HG02852 (cell line): ENCODE measurements around the gene SPIC.
"Not testable (repeated sequence)": the region's sequence is repeated elsewhere in the genome, so short reads cannot be mapped to it uniquely, and the experiment has no call there.

ENCODE experiments used
- ATAC-seq: cut with Tn5 transposase; IDR thresholded peaks from one replicate; pipeline ENCODE4 v1.9.1; 2021; ENCODE audit warnings: mild to moderate bottlenecking, moderate library complexity; ENCODE audit not compliant: unreplicated experiment

Gene SPIC

GRCh38 chr12:101474711-101475386 lies at the start of gene SPIC:
TSS of gene SPIC (plus strand) at chr12:101475336. CDS start at chr12:101476905, 1,569 bp downstream.
- ATAC-seq, result no peak

DNA sequence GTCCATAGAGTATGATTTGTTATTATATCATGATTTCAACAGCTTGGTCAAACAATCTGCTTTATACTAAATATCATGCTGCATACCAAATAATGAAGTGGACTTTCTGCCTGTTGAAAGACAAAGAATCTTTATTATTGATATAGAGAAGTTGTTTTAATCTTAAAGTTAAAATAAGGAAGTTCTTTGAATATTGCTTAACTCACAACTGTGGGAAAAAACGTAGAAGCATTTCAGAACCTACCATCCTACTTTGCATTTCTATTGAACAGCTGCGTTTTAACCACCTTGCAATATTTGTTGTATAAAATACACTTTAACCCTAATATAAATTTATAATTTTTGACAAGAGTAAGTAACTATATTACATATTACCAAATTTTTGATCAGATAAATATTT lies 44.7 kb upstream of the SPIC start:
- ATAC-seq, result no peak

DNA sequence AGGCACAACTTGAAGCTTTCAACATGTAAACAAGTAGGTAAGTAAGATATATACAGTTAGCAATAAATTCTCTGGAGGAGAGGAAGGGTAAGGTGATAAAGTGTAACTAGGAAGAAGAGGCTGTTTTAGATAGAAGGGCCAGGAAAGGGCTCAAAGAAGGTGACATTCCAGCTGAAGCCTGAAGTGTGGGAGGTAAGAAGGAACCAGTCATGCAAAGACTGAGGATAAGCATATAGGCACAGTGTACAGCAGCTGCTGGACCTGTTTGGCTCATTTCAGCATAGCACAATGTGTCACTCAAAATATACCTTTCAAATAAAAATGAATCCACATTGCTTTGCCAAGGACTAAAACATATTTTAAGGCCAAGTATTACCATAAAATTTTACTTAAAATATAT lies 39.0 kb upstream of the SPIC start:
- no peak for ATAC-seq

- no peak for ATAC-seq
Measured at GRCh38 chr12:101439236-101439635, 35.9 kb upstream of the SPIC start.

DNA sequence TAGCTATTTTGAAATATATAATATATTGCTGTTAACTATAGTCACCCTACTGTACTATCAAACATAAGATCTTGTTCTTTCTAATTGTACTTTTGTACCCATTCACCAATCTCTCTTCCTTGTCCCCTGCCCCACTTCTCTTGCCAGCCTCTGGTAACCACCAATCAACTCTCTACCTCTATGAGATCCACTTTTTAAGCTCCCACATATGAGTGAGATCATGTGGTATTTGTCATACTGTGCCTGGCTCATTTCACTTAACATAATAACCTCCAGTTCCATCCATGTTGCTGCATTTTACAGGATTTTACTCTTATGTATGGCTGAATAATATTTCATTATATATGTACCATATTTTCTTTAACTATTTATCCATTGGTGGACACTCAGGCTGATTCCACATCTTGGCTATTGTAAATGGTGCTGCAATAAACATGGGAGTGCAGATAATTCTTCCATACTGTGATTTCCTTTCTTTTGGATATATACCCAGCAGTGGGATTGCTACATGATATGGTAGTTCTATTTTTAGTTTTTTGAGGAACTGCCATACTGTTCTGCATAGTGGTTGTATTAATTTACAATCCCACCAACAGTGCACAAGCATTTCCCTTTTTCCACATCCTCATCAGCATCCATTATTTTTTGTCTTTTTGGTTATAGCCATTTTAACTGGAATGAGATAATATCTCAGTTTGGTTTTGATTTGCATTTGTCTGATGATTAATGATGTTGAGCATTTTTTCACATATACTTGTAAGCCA lies 33.5 kb upstream of the SPIC start:
- no peak for ATAC-seq

DNA sequence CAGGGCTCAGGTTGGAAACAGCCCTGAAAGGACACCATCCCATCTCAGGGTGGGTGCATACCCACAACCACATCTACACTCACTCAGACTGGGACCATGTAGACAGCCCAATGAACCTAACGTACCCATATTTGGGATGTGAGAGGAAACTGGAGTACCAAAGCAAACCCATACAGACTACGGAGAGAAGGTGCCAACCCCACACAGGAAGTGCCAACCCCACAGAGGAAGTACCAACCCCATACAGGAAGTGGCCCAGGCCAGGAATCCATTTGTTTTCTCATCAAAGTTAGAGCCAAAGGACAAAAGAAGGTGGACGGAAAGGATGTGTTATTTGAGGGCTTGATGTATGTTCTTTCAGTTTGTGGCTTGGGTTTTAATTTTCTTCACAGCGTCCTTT lies 19.5 kb upstream of the SPIC start:
- ATAC-seq, result no peak

- no peak for ATAC-seq
Measured at GRCh38 chr12:101459642-101460346, 15.3 kb upstream of the SPIC start.

DNA sequence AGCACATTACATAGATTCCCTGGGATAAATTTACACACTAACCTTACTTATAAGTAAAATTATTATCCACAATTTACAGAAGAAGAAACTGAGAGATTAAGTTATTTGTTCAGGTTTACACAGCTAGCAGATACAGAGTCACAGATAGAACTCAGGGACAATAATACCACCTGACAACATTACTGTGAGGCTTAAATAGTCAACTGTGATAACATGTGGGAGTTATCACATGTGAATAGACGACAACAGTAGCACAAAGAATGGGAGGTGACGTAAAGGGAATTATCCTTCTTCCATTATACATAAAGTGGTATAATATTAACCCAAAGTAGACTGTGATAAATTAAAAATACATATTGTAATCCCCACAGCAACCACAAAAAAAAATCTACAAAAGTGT lies 6.2 kb upstream of the SPIC start:
- ATAC-seq, result no peak

DNA sequence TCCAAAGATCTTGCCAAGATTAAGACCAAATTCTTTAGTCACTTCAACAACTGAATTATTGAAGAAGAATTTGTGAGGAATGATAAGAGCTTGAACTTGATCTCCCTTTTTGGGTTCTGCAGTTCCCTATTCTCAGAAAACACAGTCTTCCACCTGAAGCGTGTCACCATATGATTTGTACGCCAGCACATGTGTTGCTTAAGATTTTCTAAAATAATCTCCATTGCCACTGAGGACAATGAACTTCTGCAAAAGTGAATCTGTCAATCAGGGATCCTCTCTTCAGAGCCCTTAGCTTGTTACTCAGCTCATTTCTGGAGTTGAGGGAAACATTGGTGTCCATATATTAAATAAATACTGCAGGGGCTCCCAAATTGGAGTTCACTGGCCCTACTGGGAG lies 4.2 kb upstream of the SPIC start:
- ATAC-seq, result no peak

DNA sequence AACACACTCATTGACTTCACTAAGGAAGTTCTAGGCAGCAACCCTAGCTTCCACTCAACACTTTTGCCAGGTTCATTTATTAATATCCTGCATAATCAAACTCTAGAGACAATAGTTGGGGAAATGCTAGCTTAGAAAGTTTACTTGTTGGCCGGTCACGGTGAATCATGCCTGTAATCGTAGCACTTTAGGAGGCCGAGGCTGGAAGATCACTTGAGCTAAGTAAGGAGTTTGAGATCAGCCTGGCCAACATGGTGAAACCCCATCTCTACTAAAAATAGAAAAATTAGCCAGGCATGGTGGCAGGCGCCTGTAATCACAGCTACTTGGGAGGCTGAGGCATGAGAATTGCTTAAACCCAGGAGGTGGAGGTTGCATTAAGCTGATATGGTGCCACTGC lies 3.3 kb upstream of the SPIC start:
- not testable (repeated sequence) for ATAC-seq

DNA sequence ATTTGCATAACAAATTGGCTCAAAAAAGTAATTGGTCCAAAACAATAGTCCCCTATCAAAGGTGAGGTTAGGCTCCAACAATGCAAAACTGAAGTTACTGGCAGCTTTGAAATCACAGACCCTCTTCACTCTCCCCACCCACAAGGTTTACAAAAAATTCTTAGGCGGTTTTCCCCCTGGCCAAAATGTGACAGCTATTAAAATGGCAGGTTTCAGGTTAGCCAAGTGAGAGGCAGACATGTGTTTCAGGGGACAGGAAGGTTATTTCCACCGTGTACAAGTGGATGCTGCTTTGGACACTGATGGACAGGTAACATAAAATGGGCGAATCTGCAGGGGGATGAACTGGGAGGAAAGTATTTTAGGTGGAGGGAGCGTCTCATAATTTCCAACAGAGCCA lies 888 bp upstream of the SPIC start:
- no peak for ATAC-seq

DNA sequence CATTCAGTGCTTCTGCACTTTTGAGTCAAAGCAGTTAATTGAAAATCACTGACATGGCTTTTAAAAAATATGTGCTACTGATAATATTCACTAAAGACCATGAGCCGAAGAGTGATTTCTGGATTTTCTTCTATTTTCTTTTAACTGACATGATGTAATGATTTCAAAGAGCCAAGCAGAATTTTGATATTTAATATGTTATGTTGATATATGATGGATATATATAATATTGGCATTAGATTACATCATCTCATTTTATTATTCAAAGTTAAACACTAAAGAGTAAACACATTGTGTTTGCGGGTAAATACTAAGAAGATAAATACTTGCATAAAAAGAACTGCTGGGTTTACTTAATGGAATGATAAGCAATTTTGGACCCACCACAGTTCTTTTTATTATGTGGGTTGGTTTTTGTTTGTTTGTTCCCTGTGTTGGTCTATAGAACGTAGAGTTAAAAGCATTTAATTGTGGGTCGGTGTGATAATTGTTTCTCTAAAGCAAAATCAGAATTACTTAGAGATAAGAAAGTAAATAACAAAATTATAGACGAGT lies 692 bp downstream of the SPIC start:
- no peak for ATAC-seq

DNA sequence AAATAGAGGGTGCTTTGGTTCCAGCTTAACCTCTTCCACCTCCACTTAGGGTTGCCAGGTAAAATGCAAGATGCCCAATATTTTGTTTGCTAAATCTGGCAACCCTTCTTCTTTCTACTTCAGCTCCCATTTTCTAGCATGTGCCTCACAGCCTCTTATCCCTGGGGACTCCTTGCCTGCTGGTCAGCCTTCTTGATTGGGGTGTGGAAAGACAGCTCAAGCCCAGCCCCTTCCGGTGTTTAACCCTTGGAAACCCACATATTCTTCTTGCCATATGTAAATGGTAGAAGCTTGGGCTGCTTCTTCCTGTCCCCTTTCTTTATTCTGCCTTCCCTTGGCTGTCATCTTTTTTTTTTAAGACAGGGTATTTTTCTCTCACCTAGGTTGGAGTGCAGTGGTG lies 5.7 kb downstream of the SPIC start:
- ATAC-seq, result no peak

- ATAC-seq, result no peak
Measured at GRCh38 chr12:101485021-101485420, 9.9 kb downstream of the SPIC start.

GRCh38 chr12:101488469-101488868 lies 13.3 kb downstream of the SPIC start:
- no peak for ATAC-seq

GRCh38 chr12:101490286-101490920 lies 15.3 kb downstream of the SPIC start:
- ATAC-seq, result no peak

- ATAC-seq, result no peak
Measured at GRCh38 chr12:101491329-101491728, 16.2 kb downstream of the SPIC start.

DNA sequence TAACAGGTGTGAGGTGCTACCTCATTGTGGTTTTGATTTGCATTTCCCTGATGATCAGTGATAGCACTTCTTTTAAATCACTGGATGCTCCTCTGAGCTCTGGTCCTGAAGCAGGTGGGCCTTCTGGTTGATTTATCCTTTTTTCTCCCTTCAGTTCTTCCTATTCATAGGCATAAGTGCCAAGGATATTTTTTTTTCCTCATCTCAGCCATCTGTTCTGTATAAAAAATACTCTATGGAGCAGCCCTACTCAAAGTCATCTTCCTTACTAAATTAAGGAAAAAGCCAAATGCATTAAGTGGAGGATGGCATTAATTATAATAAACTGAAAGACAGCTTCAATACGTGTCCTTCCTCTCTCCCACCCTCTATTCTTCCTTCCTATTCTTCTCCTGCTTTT lies 18.4 kb downstream of the SPIC start:
- ATAC-seq, result no peak

DNA sequence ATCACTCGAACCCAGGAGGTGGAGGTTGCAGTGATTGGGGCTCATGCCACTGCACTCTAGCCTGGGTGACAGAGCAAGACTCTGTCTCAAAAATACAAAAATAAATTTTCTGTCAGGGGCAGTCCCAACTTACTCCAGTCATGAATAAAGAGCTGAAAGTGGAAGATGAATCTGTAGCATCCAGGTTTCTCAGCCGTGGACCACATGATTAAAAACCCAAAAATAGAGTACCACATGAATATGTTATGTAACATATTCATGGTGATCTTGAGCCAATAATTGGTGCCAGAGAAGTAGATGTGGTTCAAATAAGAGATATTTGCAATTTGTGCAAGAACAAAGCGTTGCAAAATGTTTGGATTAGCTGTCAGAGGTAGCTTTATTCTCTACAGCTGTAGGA lies 23.1 kb downstream of the SPIC start:
- no peak for ATAC-seq

DNA sequence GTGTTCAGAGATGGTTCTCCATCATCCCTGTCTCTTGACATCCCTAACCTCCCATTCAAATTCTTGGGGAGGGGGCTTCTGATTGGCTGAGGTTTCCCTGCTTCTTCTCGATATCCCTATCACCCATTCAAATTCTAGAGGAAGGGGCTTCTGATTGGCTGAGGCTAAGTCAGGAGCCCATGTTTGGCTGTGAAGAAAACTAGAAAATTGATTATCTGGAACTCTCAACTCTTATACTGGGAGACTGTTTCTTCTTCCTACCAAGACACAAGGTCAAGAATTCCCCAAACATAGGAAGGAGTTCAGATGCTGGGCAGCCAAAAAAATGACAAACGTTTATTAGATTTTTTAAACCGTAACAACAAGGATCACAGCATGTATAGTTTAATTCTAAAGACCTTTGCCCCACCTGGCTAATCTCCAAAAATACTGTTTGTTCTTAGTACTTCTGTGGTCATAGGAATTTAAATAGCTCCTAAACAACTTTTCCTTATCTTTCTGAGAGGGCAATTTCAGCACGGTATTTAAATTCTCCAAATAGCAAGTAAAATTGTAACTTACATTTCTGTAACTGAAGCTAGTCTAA lies 26.4 kb downstream of the SPIC start:
- ATAC-seq, result no peak

- ATAC-seq, result no peak
Measured at GRCh38 chr12:101521136-101521535, 46.0 kb downstream of the SPIC start.
